CD4-positive, CD25-positive, alpha-beta regulatory T cell (primary cell): ENCODE measurements around the gene TEKT5. TPM values are rescaled to one million over a fixed set of nuclear protein-coding genes. Genes with fewer than 3 reads are reported as not detected.

Experiments
- ATAC-seq, 2 donors: fragments of 150-1000 bp; cut with Tn5 transposase; one replicate each; pipeline ENCODE4 v1.10.0; 2021; ENCODE audit warnings: low read depth in 2 of 2, moderate number of reproducible peaks in 2 of 2, moderate library complexity in 1 of 2
- DNase-seq, 3 donors: peaks; one replicate each; pipeline versions ENCODE4 v3.0.0 to v3.0.0-alpha.2; 2012 to 2022; ENCODE audit warnings: mixed read lengths in 1 of 3
- H3K27ac ChIP-seq: one replicate; pipeline ENCODE4 v1.7.0; 2013; ENCODE audit warnings: mild to moderate bottlenecking, low read length; ENCODE audit not compliant: insufficient read depth, poor library complexity, severe bottlenecking
- H3K27me3 ChIP-seq: one replicate; pipeline ENCODE4 v1.7.0; 2013; ENCODE audit warnings: low read length; ENCODE audit not compliant: control insufficient read depth, insufficient read depth
- H3K36me3 ChIP-seq: one replicate; pipeline ENCODE4 v1.7.0; 2013; ENCODE audit warnings: mild to moderate bottlenecking, low read length, moderate library complexity; ENCODE audit not compliant: control insufficient read depth, insufficient read depth
- H3K4me1 ChIP-seq: 2 replicates; pipeline ENCODE4 v1.7.0; 2013; ENCODE audit warnings: mild to moderate bottlenecking, low read length; ENCODE audit not compliant: insufficient read depth, control insufficient read depth, poor library complexity, severe bottlenecking
- H3K4me3 ChIP-seq: one replicate; pipeline ENCODE4 v1.7.0; 2013; ENCODE audit warnings: low read depth, mild to moderate bottlenecking, low read length, moderate library complexity
- H3K9me3 ChIP-seq, 2 experiments: 1 replicate in 1 of 2; 2 replicates in 1 of 2; pipeline ENCODE4 v1.7.0; 2013; ENCODE audit warnings: low read length in 2 of 2, mild to moderate bottlenecking in 1 of 2, moderate library complexity in 1 of 2; ENCODE audit not compliant: control insufficient read depth in 2 of 2
- H3K27ac Mint-ChIP-seq, 3 donors: one replicate each; pipeline ENCODE4 v1.8.0; 2020 to 2022; ENCODE audit warnings: mild to moderate bottlenecking in 3 of 3, mixed read lengths in 3 of 3, moderate library complexity in 2 of 3
- H3K27me3 Mint-ChIP-seq: one replicate; pipeline ENCODE4 v1.8.0; 2022; ENCODE audit warnings: mild to moderate bottlenecking, mixed read lengths
- H3K36me3 Mint-ChIP-seq: one replicate; pipeline ENCODE4 v1.8.0; 2020; ENCODE audit warnings: mixed read lengths
- H3K4me1 Mint-ChIP-seq, 4 donors: one replicate each; pipeline ENCODE4 v1.8.0; 2020 to 2022; ENCODE audit warnings: mixed read lengths in 4 of 4, mild to moderate bottlenecking in 1 of 4
- H3K4me3 Mint-ChIP-seq, 4 donors: one replicate each; pipeline ENCODE4 v1.8.0; 2020 to 2022; ENCODE audit warnings: mild to moderate bottlenecking in 4 of 4, mixed read lengths in 4 of 4, moderate library complexity in 3 of 4
- H3K9me3 Mint-ChIP-seq, 7 donors: one replicate each; pipeline ENCODE4 v1.8.0; 2020 to 2022; ENCODE audit warnings: mixed read lengths in 7 of 7, mild to moderate bottlenecking in 3 of 7, moderate library complexity in 2 of 7
- polyA plus RNA-seq, 4 donors: library from polyadenylated mRNA; unstranded; fragments of 300-500 nt; fragmentation: Illumina TruSeq; gene quantifications; one replicate each; pipeline ENCODE4 v1.2.3, GENCODE V29; 2021
- total RNA-seq: library from RNA; stranded (reverse); gene quantifications from one replicate; pipeline ENCODE4 v1.2.3, GENCODE V29; 2022

The TEKT5 gene
- total and polyA plus RNA-seq, 5 donors from 2014 or later, result 0.24 TPM; not detected in 4

- no peak for DNase-seq
- H3K9me3 ChIP-seq, result no peaks in the 10 kb centered on the region
- H3K36me3 Mint-ChIP-seq, result no peaks in the 10 kb centered on the region
- no peak overlapping the region for H3K27ac ChIP-seq
- H3K36me3 ChIP-seq, result no peaks in the 10 kb centered on the region
- H3K9me3 Mint-ChIP-seq, result no peaks in the 10 kb centered on the region
- H3K4me3 ChIP-seq, result no peak overlapping the region
- no peak for ATAC-seq
- H3K27me3 ChIP-seq, result peaks cover 3% of the 10 kb centered on the region
- H3K27me3 Mint-ChIP-seq, result peaks cover 21% of the 10 kb centered on the region
- H3K4me3 Mint-ChIP-seq, result no peak overlapping the region
- H3K27ac Mint-ChIP-seq, result no peak overlapping the region
- peaks cover 0 to 2% (median 0%) of the 10 kb centered on the region in 4 donors for H3K4me1 Mint-ChIP-seq
- H3K4me1 ChIP-seq, result no peaks in the 10 kb centered on the region
These were observed 77.7 kb downstream of the TEKT5 start for GRCh38 chr16:10616756-10617640.

DNA sequence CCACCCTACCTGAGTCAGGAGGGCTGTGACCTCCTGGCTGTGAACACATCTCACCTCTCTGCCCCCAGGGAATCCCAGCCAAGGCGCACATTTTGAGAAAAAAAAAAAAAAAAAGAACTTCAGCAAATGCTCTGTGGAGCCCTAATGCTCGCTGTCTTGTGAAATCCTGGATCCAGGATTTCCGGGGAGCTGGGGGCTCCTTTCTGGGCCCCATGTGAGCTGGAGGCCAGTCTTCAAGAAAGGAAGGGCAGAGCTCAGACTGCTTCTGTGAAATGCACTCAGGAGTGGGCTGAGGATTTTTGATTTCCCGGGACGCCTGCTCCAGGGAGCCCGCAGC is 78.3 kb downstream of the TEKT5 start:
- Mint-ChIP-seq H3K27ac (no peak overlapping the region), H3K27me3 (peaks cover 21% of the 10 kb centered on the region), H3K9me3 (no peaks in the 10 kb centered on the region), H3K4me3 (no peak overlapping the region), H3K36me3 (no peaks in the 10 kb centered on the region), H3K4me1 (peaks cover 0 to 2% (median 0%) of the 10 kb centered on the region in 4 donors)
- H3K27me3 ChIP-seq, result peaks cover 3% of the 10 kb centered on the region
- H3K4me3 ChIP-seq, result no peak overlapping the region
- no peaks in the 10 kb centered on the region for H3K9me3 ChIP-seq
- H3K4me1 ChIP-seq, result no peaks in the 10 kb centered on the region
- ATAC-seq (no peak), DNase-seq (no peak)
- no peak overlapping the region for H3K27ac ChIP-seq
- H3K36me3 ChIP-seq, result no peaks in the 10 kb centered on the region

DNA sequence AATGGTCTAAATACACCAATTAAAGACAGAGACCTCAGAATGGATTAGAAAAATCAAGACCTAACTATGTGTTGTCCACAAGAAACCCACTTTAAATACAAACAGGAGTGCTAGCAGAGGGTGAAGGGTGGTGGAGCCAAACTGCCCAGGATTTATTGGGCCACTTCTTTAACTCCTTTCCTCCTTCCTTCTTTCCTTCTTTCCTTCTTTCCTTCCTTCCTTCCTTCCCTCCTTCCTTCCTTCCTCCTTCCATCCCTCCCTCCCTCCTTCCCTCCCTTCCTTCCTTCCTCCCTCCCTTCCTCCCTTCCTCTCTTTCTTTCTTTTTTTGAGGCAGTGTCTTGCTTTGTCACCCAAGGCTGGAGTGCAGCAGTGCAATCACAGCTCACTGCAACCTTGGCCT is 80.0 kb downstream of the TEKT5 start:
- H3K4me3 Mint-ChIP-seq, result no peak overlapping the region
- Histone ChIP-seq H3K4me1 (no peaks in the 10 kb centered on the region), H3K27me3 (peaks cover 3% of the 10 kb centered on the region), H3K36me3 (no peaks in the 10 kb centered on the region), H3K4me3 (no peak overlapping the region), H3K9me3 (no peaks in the 10 kb centered on the region), H3K27ac (no peak overlapping the region)
- peaks cover 19% of the 10 kb centered on the region for H3K27me3 Mint-ChIP-seq
- no peaks in the 10 kb centered on the region for H3K9me3 Mint-ChIP-seq
- ATAC-seq, result no peak
- H3K4me1 Mint-ChIP-seq, result peaks cover 0 to 2% (median 0%) of the 10 kb centered on the region in 4 donors
- no peaks in the 10 kb centered on the region for H3K36me3 Mint-ChIP-seq
- no peak overlapping the region for H3K27ac Mint-ChIP-seq
- no peak for DNase-seq

- no peak overlapping the region for H3K4me3 ChIP-seq
- no peak overlapping the region for H3K27ac ChIP-seq
- Mint-ChIP-seq H3K27ac (no peak overlapping the region), H3K9me3 (peaks cover 0 to 1% (median 0%) of the 10 kb centered on the region in 7 donors), H3K36me3 (no peaks in the 10 kb centered on the region), H3K4me1 (peaks cover 0 to 2% (median 0%) of the 10 kb centered on the region in 4 donors), H3K4me3 (no peak overlapping the region), H3K27me3 (peaks cover 18% of the 10 kb centered on the region)
- no peak for DNase-seq
- H3K4me1 ChIP-seq, result no peaks in the 10 kb centered on the region
- H3K27me3 ChIP-seq, result peaks cover 3% of the 10 kb centered on the region
- no peaks in the 10 kb centered on the region for H3K9me3 ChIP-seq
- no peaks in the 10 kb centered on the region for H3K36me3 ChIP-seq
- ATAC-seq, result peak in 1 of 2 donors; percentile 14
These were observed 80.8 kb downstream of the TEKT5 start for GRCh38 chr16:10613785-10614485.

- H3K9me3 ChIP-seq, result no peaks in the 10 kb centered on the region
- Mint-ChIP-seq H3K27ac (no peak overlapping the region), H3K36me3 (no peaks in the 10 kb centered on the region), H3K27me3 (peaks cover 11% of the 10 kb centered on the region), H3K4me3 (no peak overlapping the region), H3K9me3 (peaks cover 0 to 1% (median 0%) of the 10 kb centered on the region in 7 donors), H3K4me1 (no peaks in the 10 kb centered on the region)
- H3K4me3 ChIP-seq, result no peak overlapping the region
- no peaks in the 10 kb centered on the region for H3K4me1 ChIP-seq
- H3K27ac ChIP-seq, result no peak overlapping the region
- no peak for DNase-seq
- no peak for ATAC-seq
- peaks cover 1% of the 10 kb centered on the region for H3K27me3 ChIP-seq
- H3K36me3 ChIP-seq, result no peaks in the 10 kb centered on the region
These were observed 82.0 kb downstream of the TEKT5 start for GRCh38 chr16:10612649-10613179.

- H3K27ac ChIP-seq, result no peak overlapping the region
- H3K27me3 ChIP-seq, result no peaks in the 10 kb centered on the region
- DNase-seq, result no peak
- no peak overlapping the region for H3K4me3 ChIP-seq
- H3K9me3 Mint-ChIP-seq, result peaks cover 0 to 1% (median 0%) of the 10 kb centered on the region in 7 donors
- H3K4me3 Mint-ChIP-seq, result no peak overlapping the region
- H3K36me3 Mint-ChIP-seq, result no peaks in the 10 kb centered on the region
- H3K27ac Mint-ChIP-seq, result no peak overlapping the region
- no peaks in the 10 kb centered on the region for H3K9me3 ChIP-seq
- H3K27me3 Mint-ChIP-seq, result peaks cover 11% of the 10 kb centered on the region
- no peak for ATAC-seq
- H3K4me1 ChIP-seq, result no peaks in the 10 kb centered on the region
- no peaks in the 10 kb centered on the region for H3K36me3 ChIP-seq
- no peaks in the 10 kb centered on the region for H3K4me1 Mint-ChIP-seq
These were observed 82.8 kb downstream of the TEKT5 start for GRCh38 chr16:10611825-10612342.

GRCh38 chr16:10610499-10611184 is 84.1 kb downstream of the TEKT5 start:
- no peak overlapping the region for H3K4me3 ChIP-seq
- Mint-ChIP-seq H3K4me1 (no peaks in the 10 kb centered on the region), H3K27ac (no peak overlapping the region), H3K36me3 (no peaks in the 10 kb centered on the region), H3K4me3 (no peak overlapping the region), H3K27me3 (peaks cover 10% of the 10 kb centered on the region), H3K9me3 (peaks cover 0 to 1% (median 0%) of the 10 kb centered on the region in 7 donors)
- ATAC-seq (no peak), DNase-seq (no peak)
- no peaks in the 10 kb centered on the region for H3K36me3 ChIP-seq
- no peaks in the 10 kb centered on the region for H3K4me1 ChIP-seq
- H3K9me3 ChIP-seq, result no peaks in the 10 kb centered on the region
- no peaks in the 10 kb centered on the region for H3K27me3 ChIP-seq
- H3K27ac ChIP-seq, result no peak overlapping the region
